ENCODE measurements around the gene RASAL2. TPM values are rescaled to one million over a fixed set of nuclear protein-coding genes. Genes with fewer than 3 reads are reported as not detected.

Gene RASAL2
- total and polyA plus RNA-seq, 2 of the 4 experiments (the other 2 are of a cell fraction), result 13.1 to 20.6 TPM

DNA sequence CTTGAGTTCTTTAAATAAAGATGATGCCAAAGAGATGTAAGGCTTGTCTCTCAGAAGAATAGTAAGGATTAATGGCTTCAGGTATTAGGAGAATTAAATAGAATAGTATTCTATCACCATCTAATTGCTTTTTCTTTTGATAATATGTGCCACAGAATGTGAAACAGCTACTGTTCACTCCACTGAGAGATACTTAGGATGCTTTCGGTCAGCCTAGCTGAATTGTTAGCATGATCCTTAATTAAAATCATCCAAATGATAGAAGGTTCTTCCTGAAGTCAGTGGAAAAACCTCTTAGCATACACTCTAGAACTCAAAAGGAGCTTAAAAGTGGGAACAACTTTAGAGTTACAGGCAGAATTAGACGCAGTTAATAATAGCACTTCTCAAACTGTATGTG, 97.0 kb downstream of the RASAL2 start:
- in situ Hi-C loops (cut with MboI; ENCODE audit: low sequenced_read_pairs), result no loop called here
- Histone ChIP-seq H4K8ac (ENCODE audit: low read depth in 2 of 2, low read length in 2 of 2) (no peak overlapping the region), H3K4me3 (ENCODE audit: insufficient read depth, low read depth, low read length) (no peak overlapping the region), H3K56ac (ENCODE audit: extremely low read depth, insufficient read depth, low read length) (no peak overlapping the region), H3K4ac (ENCODE audit: low read depth, low read length) (no peak overlapping the region), H2BK120ac (ENCODE audit: low read depth, low read length) (no peak overlapping the region), H3K27me3 (ENCODE audit: control insufficient read depth, insufficient read depth, low read length) (no peaks in the 10 kb centered on the region), H3K36me3 (ENCODE audit: control insufficient read depth, insufficient read depth, low read length) (no peaks in the 10 kb centered on the region), H2AK5ac (ENCODE audit: low read depth, low read length) (no peak overlapping the region), H3K27ac (ENCODE audit: insufficient read depth, low read length) (no peak overlapping the region), H3K14ac (replicated peaks; ENCODE audit: low read depth, low read length) (no peak overlapping the region), H3K4me1 (ENCODE audit: control insufficient read depth, insufficient read depth, low read length) (peaks cover 2% of the 10 kb centered on the region), H3K23ac (ENCODE audit: low read depth, low read length) (no peak overlapping the region), H3K18ac (ENCODE audit: low read depth, low read length) (no peak overlapping the region), H3K9me1 (ENCODE audit: insufficient read depth, low read length) (no peaks in the 10 kb centered on the region; the same call in 1 of the 2 replicates), H2BK20ac (ENCODE audit: low read depth, low read length) (no peak overlapping the region), H4K20me1 (ENCODE audit: insufficient read depth, low read length) (peaks cover 3% of the 10 kb centered on the region; the same call in 1 of the 2 replicates), H2BK5ac (ENCODE audit: low read depth, low read length, poor library complexity, severe bottlenecking) (no peak overlapping the region), H3K79me1 (ENCODE audit: low read depth in 1 of 2, low read length in 2 of 2) (peaks cover 7 to 30% of the 10 kb centered on the region in 2 experiments), H2AK9ac (replicated peaks; ENCODE audit: low read depth, low read length, poor library complexity) (no peak overlapping the region), H3K4me2 (ENCODE audit: low read depth, low read length) (no peak overlapping the region), H2BK15ac (ENCODE audit: low read depth, low read length) (no peak overlapping the region), H3K9me3 (ENCODE audit: control insufficient read depth, insufficient read depth, low read length) (no peaks in the 10 kb centered on the region), H2AFZ (replicated peaks; ENCODE audit: low read length, poor library complexity) (no peak overlapping the region), H4K91ac (ENCODE audit: insufficient read depth, low read depth, low read length) (no peak overlapping the region), H3K9ac (ENCODE audit: low read depth, low read length) (no peak overlapping the region), H4K5ac (ENCODE audit: low read depth, low read length) (no peak overlapping the region)
- dilution Hi-C loops (cut with HindIII; ENCODE audit: low sequenced_read_pairs, unreplicated experiment), result no loop called here
- ATAC-seq (ENCODE audit: low read depth), result no peak
- CTCF ChIA-PET, result no interaction called here
- TF ChIP-seq ELK1 (IDR thresholded peaks at IDR 0.05; ENCODE audit: borderline replicate concordance, low read depth, low read length) (no peak), BHLHE40 (IDR thresholded peaks at IDR 0.05; ENCODE audit: low read depth, low read length) (no peak), NFE2L2 (IDR thresholded peaks at IDR 0.05; ENCODE audit: low read depth, low read length) (no peak), SMC3 (IDR thresholded peaks at IDR 0.05; ENCODE audit: low read depth, low read length) (no peak), MAZ (IDR thresholded peaks at IDR 0.05; ENCODE audit: borderline replicate concordance, low read depth, low read length) (no peak)
- intact Hi-C loops (cut with micrococcal nuclease), result loop anchor here (5.0 kb wide), 1 partner anchor 36 kb away; no protein-coding TSS in a partner anchor
- no peak for DNase-seq
- POLR2A ChIA-PET (ENCODE audit: unreplicated experiment), result no interaction called here
- WGBS, 2 experiments (ENCODE audit: extremely low coverage in 2 of 2, insufficient read length in 1 of 2), result no CpG with 5 or more reads among the region's 2 CpGs
- BruUV-seq (replicated peaks), result no TSS peak
